ENCODE data around the gene RALGAPA1. TPM values are rescaled to one million over a fixed set of nuclear protein-coding genes. Genes with fewer than 3 reads are reported as not detected.

RALGAPA1 gene
- total RNA-seq, 6 experiments from 2014 or later, result 16.2 to 23.3 (median 19.7) TPM

- no peak for DNase-seq
- TF ChIP-seq CTCF (IDR thresholded peaks at IDR 0.05), result no peak
- TF ChIP-seq POLR2A (IDR thresholded peaks at IDR 0.05), result no peak
- H3K27me3 ChIP-seq, result no peaks in the 10 kb centered on the region
- H3K36me3 ChIP-seq, result peaks cover 0 to 2% (median 0%) of the 10 kb centered on the region in 4 donors
- intact Hi-C loops (cut with DNase I), result no loop called here
- no peak for ATAC-seq
- no peaks in the 10 kb centered on the region for H3K4me1 ChIP-seq
- 92% methylated on average over 1 of the region's 1 CpG for WGBS (ENCODE audit: insufficient coverage, low coverage, low lambda C conversion rate, missing lambda C conversion rate)
- H3K27ac ChIP-seq, result no peak overlapping the region
- no peak overlapping the region for H3K4me3 ChIP-seq
- no peaks in the 10 kb centered on the region for H3K9me3 ChIP-seq
Measured at GRCh38 chr14:35576856-35577255, 232.2 kb downstream of the RALGAPA1 start.

- H3K9me3 ChIP-seq, result no peaks in the 10 kb centered on the region
- H3K27ac ChIP-seq, result no peak overlapping the region
- intact Hi-C loops (cut with DNase I), result no loop called here
- H3K4me3 ChIP-seq, result no peak overlapping the region
- no peaks in the 10 kb centered on the region for H3K4me1 ChIP-seq
- H3K27me3 ChIP-seq, result no peaks in the 10 kb centered on the region
- no peak for DNase-seq
- H3K36me3 ChIP-seq, result peaks cover 0 to 2% (median 0%) of the 10 kb centered on the region in 4 donors
- no peak for TF ChIP-seq POLR2A (IDR thresholded peaks at IDR 0.05)
- TF ChIP-seq CTCF (IDR thresholded peaks at IDR 0.05), result no peak
- ATAC-seq, result no peak
Measured at GRCh38 chr14:35576260-35576659, 232.8 kb downstream of the RALGAPA1 start.

GRCh38 chr14:35573911-35574310 is 235.2 kb downstream of the RALGAPA1 start:
- Histone ChIP-seq H3K4me3 (no peak overlapping the region), H3K9me3 (no peaks in the 10 kb centered on the region), H3K36me3 (peaks cover 0 to 4% (median 0%) of the 10 kb centered on the region in 4 donors), H3K27ac (no peak overlapping the region), H3K27me3 (no peaks in the 10 kb centered on the region), H3K4me1 (no peaks in the 10 kb centered on the region)
- intact Hi-C loops (cut with DNase I), result no loop called here
- 96% methylated on average over 2 of the region's 2 CpGs for WGBS (ENCODE audit: insufficient coverage, low coverage, low lambda C conversion rate, missing lambda C conversion rate)
- TF ChIP-seq POLR2A (IDR thresholded peaks at IDR 0.05), result no peak
- DNase-seq, result no peak
- ATAC-seq, result no peak

GRCh38 chr14:35571598-35571997 is 237.5 kb downstream of the RALGAPA1 start:
- no peaks in the 10 kb centered on the region for H3K9me3 ChIP-seq
- DNase-seq (no peak), ATAC-seq (no peak)
- intact Hi-C loops (cut with DNase I), result no loop called here
- peaks cover 0 to 4% (median 0%) of the 10 kb centered on the region in 4 donors for H3K36me3 ChIP-seq
- H3K27me3 ChIP-seq, result no peaks in the 10 kb centered on the region
- no peak overlapping the region for H3K4me3 ChIP-seq
- no peak overlapping the region for H3K27ac ChIP-seq
- TF ChIP-seq POLR2A (IDR thresholded peaks at IDR 0.05) (no peak), CTCF (IDR thresholded peaks at IDR 0.05) (no peak)
- H3K4me1 ChIP-seq, result no peaks in the 10 kb centered on the region
- 92% methylated on average over 8 of the region's 8 CpGs for WGBS (ENCODE audit: insufficient coverage, low coverage, low lambda C conversion rate, missing lambda C conversion rate)

GRCh38 chr14:35565871-35566464 is 243.1 kb downstream of the RALGAPA1 start:
- no peak for ATAC-seq
- WGBS (ENCODE audit: insufficient coverage, low coverage, low lambda C conversion rate, missing lambda C conversion rate), result 90% methylated on average over 4 of the region's 4 CpGs
- TF ChIP-seq CTCF (IDR thresholded peaks at IDR 0.05) (no peak), POLR2A (IDR thresholded peaks at IDR 0.05) (no peak)
- Histone ChIP-seq H3K4me1 (no peaks in the 10 kb centered on the region), H3K27me3 (no peaks in the 10 kb centered on the region), H3K4me3 (no peak overlapping the region), H3K9me3 (no peaks in the 10 kb centered on the region), H3K27ac (no peak overlapping the region), H3K36me3 (peaks cover 0 to 2% (median 0%) of the 10 kb centered on the region in 4 donors)
- intact Hi-C loops (cut with DNase I), result no loop called here
- no peak for DNase-seq

Data from right lobe of liver (tissue), 6 donors.